Neuronal stem cell (in vitro differentiated cells): Measurements from ENCODE around the gene GADD45A. TPM values are rescaled to one million over a fixed set of nuclear protein-coding genes. Genes with fewer than 3 reads are reported as not detected.

Experiments used
- small RNA-seq: library from polyadenylated mRNA; stranded (forward); fragments of <200 nt; extraction: miRNeasy Mini kit (QIAGEN cat#:217004); gene quantifications from one replicate; pipeline ENCODE3, GENCODE V24; 2013; ENCODE audit not compliant: insufficient read depth

The GADD45A gene

Small RNA genes lying within 50 kb of the gene (small RNA-seq; reads per million reads assigned to genes)
- not detected for gene RN7SL392P
